NCI-H146 treated with DMSO at 0.1 percent for 48 hours (cell line): ENCODE results near the gene DIPK1C.
A peak's percentile ranks its signal among the peaks of the same experiment; 100 is the strongest.
"Not testable (repeated sequence)": the region's sequence is repeated elsewhere in the genome, so short reads cannot be mapped to it uniquely, and the experiment has no call there.

Source experiments
- DNase-seq: peaks from one replicate; lab custom pipeline; 2025; ENCODE audit not compliant: unreplicated experiment; lab: John Stamatoyannopoulos, UW

DIPK1C gene

DNA sequence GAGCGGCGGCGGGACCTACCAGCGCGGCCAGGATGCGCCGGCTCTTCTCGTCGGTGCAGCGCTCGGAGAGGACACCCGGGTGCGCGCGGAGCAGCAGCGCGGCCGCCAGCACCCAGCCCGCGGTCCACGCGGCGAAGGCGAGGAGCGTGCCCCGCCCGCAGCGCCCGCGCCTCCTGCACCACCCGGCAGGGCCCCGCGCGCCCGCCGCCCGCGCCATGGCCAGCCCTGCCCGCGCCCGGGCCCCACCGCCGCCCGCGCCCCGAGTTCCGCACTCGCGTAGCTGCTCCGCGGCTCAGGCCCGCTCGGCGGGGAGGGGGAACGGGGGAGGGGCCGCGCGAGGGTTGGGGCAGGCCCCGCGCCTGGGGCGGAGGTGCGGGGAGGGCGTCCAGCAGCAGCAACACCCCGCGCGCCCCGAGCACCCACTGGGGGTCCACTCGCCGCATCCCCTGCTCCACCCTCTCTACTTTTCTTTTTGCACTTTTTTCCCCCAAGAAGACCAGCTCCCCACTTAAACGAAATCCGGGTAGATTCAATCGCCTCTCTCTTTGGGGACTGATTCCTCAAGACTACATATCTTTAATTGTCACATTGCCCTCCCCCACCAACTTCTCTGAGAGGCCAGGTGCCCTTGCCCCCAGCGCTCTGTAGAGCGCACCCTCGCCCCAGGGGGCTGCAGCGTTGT is at the start of gene DIPK1C:
TSS of gene DIPK1C (minus strand) at position 266 of the 682 bp plus-strand sequence. CDS start at position 217, 49 bp downstream.
- no peak for DNase-seq

DNA sequence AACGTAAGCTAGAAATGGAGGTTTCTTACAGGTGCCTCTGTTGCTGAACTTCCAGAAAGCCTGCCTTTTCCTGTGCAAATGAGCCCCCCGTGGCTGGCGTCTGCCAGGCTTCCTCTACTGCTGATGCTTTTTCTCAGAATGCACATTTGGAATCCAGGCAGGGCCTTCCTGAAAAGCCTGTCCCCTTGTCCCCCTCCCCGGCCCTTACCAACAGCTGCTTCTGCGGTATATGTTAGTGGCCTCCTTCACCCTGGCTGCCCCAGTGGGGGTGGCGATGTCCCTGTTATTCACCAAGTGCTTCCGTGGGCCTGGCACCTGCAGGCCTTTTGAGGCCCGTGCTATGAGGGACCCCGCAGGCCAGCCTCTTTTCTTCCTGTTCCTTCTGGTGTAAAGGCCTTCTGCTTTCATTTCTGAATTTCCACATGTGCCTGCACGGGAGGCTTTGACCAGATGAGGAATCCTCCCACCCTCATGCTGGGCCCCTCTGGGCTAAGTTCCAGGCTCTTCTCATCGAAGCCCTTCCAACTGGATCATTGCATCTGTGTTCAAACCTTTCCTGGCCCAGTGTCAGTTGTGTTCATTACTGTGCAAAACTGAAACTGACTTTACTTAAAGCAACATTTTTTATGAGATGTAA is 49.5 kb upstream of the DIPK1C start:
- DNase-seq, result no peak

GRCh38 chr18:74505776-74506175 is 48.7 kb upstream of the DIPK1C start:
- no peak for DNase-seq

- DNase-seq, result no peak
These were observed 46.0 kb upstream of the DIPK1C start for GRCh38 chr18:74503137-74503536.

DNA sequence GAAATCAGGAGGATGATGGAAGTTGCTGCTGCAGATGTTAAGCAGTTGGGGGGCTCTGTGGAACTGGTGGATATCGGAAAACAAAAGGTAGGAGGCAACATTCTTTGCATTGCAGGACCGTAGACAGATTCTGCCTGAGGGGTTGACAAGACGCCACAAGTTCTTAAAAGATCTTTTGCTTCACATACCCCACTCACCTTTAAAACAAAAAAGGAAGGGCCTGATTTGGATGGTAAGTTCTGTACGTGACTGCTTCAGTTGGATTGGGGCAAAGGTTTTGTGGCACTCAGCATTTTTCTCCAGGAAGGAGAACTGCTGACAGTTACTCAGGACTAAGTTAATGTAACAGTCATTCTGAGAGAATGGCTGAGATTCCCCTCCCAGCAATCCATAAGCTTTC is 44.3 kb upstream of the DIPK1C start:
- DNase-seq, result no peak

GRCh38 chr18:74500774-74501173 is 43.7 kb upstream of the DIPK1C start:
- not testable (repeated sequence) for DNase-seq

- DNase-seq, result no peak
These were observed 43.3 kb upstream of the DIPK1C start for GRCh38 chr18:74500372-74500771.

DNA sequence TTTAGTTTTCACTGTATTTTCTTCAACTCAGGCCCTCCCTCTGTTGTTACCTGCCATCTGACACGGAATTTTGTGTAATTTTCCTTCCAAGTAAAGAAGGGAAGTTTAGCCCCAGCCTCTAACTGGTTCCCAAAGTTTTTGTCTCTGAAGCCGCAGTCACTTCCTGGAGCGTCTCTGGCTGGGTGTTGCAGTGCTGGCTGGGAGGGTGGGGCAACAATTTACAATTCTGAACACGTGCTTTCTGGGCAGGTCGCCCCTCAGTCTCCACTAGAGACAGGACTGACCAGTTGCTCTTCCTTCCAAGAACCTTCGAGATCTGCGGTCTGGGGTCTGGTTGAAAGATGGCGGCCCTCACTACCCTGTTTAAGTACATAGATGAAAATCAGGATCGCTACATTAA is 42.5 kb upstream of the DIPK1C start:
- no peak for DNase-seq

DNA sequence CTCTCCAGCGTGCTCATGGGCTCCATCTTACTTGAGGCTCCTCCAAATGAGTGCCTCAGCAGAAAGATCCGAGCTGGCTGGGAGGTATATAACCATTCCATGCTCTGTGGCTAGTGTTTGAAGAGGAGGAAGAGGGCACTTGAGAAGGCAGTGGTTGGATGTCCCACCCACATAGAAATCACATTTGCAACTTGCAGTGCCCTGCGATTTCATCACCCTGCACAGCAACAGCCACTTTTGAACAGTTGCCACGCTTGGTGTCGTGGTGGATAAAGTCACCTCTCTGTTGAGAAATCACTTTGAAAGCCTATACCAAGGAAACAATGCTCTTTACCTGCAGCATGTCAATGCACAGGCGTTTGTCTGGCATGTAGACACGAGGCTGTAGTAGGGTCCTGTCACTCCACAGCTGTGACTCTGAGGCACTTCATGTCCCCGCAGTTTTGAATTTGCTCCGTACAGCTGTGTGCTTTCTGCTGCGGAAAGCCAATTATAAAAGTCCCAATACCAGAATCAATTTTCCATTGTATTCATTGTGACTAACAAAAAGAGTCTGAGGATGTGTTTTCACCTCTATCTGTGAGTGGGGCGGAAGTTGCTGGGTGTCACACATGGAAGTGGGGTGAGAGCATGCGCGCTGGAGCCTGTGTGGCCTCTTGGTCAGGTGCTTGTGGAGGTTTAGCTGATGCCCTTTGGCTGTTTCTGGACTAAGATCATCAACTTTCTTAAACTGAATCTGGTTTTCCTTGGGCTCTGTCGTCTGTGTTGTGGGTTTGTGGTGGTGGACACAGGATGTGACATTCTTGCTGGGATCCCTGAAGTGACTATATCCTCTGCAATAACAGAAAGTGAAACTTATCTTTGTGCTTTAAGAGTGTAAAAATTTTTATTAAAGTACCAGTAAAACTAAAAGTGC is 41.9 kb upstream of the DIPK1C start:
- DNase-seq, result no peak

DNA sequence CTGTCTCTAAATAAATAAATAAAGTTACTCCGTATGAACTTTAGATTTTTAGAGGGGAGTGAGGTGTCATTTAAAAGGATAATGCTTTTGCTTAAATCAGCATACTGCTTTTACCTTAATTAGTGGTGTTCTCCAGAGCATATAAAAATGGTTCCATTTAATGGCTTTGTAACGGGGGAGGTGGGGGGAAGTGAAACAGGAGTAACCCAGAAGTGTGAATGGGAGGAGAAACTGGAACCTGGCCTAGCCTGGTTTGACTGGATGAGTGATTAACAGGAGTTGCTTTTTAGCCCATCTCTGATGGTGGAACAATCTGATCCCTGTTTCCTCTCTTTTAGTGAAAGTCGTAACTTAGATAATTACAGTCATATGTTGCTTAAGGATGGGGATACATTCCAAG is 40.7 kb upstream of the DIPK1C start:
- no peak for DNase-seq

- no peak for DNase-seq
These were observed 40.2 kb upstream of the DIPK1C start for GRCh38 chr18:74497324-74497676.

DNA sequence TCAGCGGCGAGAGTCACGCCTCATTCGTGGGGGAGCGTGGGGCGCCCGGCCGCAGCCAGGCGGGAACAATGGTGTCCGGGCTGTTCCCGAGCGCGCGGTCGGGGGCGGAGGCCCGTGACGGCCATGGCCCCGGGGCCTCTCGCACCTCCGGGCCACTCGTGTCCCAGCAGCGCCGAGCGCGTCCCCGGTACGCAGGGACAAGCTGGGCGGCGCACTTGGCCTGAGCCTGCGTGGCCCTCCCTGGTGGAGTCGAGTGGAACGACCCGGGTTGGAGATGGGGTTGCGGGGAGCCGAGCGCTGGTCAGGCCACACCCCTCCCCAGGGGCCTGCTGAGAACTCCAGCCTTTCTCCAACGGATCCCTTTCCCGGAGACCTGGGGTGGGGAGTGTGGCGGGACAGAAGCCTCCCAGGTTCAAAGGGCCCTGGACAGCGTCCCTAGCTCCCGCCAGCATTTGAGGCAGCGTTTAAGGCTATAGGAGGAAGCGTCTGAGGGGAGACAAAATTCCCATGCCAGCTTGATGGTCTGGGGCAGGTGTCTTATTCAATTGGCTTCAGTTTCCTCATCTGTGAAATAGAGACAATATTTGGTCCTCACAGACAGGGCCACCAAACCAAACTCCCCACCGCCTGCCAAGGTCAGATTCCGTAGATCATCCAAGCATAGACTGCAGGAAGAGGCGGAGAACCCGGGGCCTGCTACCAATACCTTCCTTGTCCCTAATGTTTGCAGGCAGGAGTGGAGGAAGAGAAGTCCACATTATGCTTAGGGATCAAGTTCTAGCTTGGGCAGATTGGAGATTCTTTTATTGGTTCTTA is 39.6 kb upstream of the DIPK1C start:
- peak; percentile 59 for DNase-seq

GRCh38 chr18:74495581-74496507 is 38.7 kb upstream of the DIPK1C start, which contains the start of gene CNDP2:
Gene CNDP2, plus strand, starts transcription at chr18:74496363. Its CDS starts 3,611 bp downstream, at chr18:74499974.
- peak; percentile 99 for DNase-seq

- no peak for DNase-seq
These were observed 37.4 kb upstream of the DIPK1C start for GRCh38 chr18:74494514-74494913.

DNA sequence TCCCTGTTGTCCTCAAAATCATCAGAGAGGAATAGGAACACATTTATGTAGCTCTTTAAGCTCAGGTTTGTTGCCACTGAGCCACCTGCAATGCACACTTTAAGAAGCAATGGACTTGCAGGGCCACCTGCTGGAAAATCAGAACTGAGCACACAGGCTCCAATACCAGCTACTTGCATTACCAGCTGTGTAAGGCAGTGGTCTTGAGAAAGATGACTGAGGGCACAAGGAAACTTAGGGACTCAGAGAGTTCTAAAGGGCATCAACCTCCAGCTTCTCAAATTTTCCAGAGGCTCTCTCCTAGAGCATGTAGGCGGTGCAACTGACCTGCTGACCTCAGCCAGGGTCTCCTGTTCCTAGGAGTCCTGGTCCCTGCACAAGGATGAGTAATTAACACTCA is 36.6 kb upstream of the DIPK1C start:
- peak; percentile 80 for DNase-seq

- DNase-seq, result no peak
These were observed 35.2 kb upstream of the DIPK1C start for GRCh38 chr18:74492259-74492658.

GRCh38 chr18:74489676-74490075 is 32.6 kb upstream of the DIPK1C start:
- DNase-seq, result no peak

DNA sequence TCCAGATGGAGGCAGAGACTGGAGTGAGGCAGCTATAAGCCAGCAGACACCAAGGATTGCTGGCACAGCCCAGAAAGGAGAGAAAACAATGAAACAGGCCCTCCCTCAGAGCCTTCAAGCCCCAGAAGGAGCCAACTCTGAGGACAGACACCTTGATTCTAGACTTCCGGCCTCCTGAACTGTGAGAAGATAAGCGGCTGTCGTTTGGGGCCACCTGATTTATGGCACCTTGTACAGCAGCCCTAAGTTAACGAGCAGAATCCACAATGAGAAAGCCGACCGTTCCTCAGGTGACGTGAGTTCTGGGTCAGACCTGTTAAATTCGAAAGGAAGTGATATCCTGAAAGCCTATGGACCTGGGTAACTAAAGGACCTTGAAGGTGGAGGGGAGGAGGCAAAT is 31.8 kb upstream of the DIPK1C start:
- DNase-seq, result no peak

- no peak for DNase-seq
These were observed 31.2 kb upstream of the DIPK1C start for GRCh38 chr18:74488354-74488753.
